NT2/D1 (cell line): ENCODE measurements around the gene TFE3.

Source experiments
- SUZ12 ChIP-seq: IDR thresholded peaks from 2 replicates; pipeline ENCODE4 v1.6.1; 2011; ENCODE audit not compliant: insufficient read length, insufficient read depth; ENCODE audit errors: extremely low read depth
- YY1 ChIP-seq: IDR thresholded peaks from 2 replicates; pipeline ENCODE4 v1.6.1; 2011; ENCODE audit not compliant: insufficient read length, insufficient read depth
- ZNF274 ChIP-seq: IDR thresholded peaks from 2 replicates; pipeline ENCODE4 v1.6.1; 2011; ENCODE audit warnings: mild to moderate bottlenecking, low read depth, low read length

DNA sequence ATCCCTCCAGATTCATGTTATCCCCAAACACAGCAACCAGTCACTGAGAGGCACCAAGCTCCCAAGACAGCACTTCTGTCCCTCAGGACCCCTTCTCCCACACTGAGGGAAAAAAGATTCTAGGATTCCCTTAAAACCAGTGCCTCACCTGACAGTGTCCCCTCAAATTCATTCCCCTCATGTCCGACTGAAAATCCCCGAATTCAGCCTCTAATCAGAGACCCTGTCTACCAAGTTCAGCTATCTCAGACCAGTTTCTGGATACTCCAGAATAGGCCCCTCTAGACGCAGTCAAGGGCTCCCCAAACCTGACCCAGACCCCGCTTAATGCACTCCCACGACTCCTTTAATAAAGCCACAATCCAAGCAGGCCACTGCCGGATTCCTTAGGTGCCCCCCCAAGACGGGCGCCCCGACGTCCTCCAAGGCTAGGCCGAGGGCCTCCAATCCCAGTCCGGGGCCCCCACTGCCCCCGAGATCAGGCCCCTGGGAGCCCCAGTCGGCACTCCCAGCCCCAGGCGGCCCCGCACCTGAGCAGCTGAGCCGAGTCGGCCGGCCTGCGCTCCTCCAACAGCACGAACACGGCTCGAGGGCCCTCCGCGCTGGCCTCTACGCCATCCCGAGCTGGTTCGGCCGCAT, 457 bp downstream of the TFE3 start:
- no peak for TF ChIP-seq ZNF274
- TF ChIP-seq YY1: no peak
- TF ChIP-seq SUZ12: no peak
